DND-41 (cell line): ENCODE data around the gene CACNA1E.

Source experiments
- CTCF ChIP-seq: IDR thresholded peaks from 2 replicates; pipeline ENCODE4 v1.5.1; 2012; ENCODE audit warnings: borderline replicate concordance, low read length, moderate library complexity, mild to moderate bottlenecking; ENCODE audit not compliant: poor library complexity, severe bottlenecking; ENCODE audit errors: extremely low read depth
- EZH2 ChIP-seq: IDR thresholded peaks from 3 replicates; pipeline ENCODE4 v1.6.1; 2012; ENCODE audit warnings: borderline replicate concordance, low read depth, mild to moderate bottlenecking, moderate library complexity, low read length, inconsistent platforms; ENCODE audit not compliant: severe bottlenecking

DNA sequence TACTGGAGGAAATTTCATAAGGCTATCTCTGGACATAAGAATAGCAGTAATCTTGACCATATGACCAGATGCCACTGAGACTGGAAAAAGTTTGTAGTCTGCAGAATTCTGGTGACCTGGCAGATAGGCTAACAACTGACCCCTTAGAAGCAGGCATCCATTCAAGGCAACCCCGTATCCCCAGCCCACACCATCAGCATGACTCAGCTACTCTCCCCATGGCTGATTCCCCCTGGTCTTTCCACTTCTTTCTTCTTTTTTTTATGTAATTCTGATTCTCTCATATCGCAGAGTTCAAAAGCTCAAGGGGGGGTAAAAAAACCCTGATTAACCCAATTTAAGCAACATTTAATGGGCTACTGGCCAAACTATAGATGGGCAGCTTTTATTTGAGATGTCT, 335.1 kb downstream of the CACNA1E start:
- no peak for TF ChIP-seq CTCF
- TF ChIP-seq EZH2, result no peak
